MM.1S (cell line): ENCODE measurements around the gene ZNF292.

Experiments used
- DNase-seq: peaks from one replicate; pipeline ENCODE4 v3.0.0-alpha.2; 2015
- H2AFZ ChIP-seq: fragments of 300-600 bp; sonication (generic); 2 replicates; pipeline ENCODE4 v1.6.0; 2016; ENCODE audit warnings: antibody characterized with exemption, low read length
- H3F3A ChIP-seq: fragments of 300-600 bp; sonication (generic); 2 replicates; pipeline ENCODE4 v1.6.1; 2016; ENCODE audit warnings: mild to moderate bottlenecking, antibody characterized with exemption, low read length, moderate library complexity, mixed read lengths; ENCODE audit not compliant: insufficient read depth
- H3K27ac ChIP-seq: fragments of 300-600 bp; sonication (generic); 2 replicates; pipeline ENCODE4 v1.5.1; 2016; ENCODE audit warnings: mild to moderate bottlenecking, low read length
- H3K27me3 ChIP-seq: fragments of 300-600 bp; sonication (generic); replicated peaks from 2 replicates; pipeline ENCODE4 v1.6.0; 2016; ENCODE audit warnings: low read length; ENCODE audit not compliant: insufficient read depth
- H3K36me3 ChIP-seq: fragments of 300-600 bp; sonication (generic); replicated peaks from 2 replicates; pipeline ENCODE4 v1.6.1; 2016; ENCODE audit warnings: mild to moderate bottlenecking, low read length, mixed read lengths; ENCODE audit not compliant: insufficient read depth
- H3K4me1 ChIP-seq: fragments of 300-600 bp; sonication (generic); 2 replicates; pipeline ENCODE4 v1.6.1; 2016; ENCODE audit warnings: low read length, mixed read lengths
- H3K4me2 ChIP-seq: fragments of 300-600 bp; sonication (generic); 2 replicates; pipeline ENCODE4 v1.6.0; 2016; ENCODE audit warnings: low read depth, low read length
- H3K4me3 ChIP-seq: fragments of 300-600 bp; sonication (generic); 2 replicates; pipeline ENCODE4 v1.5.1; 2016; ENCODE audit warnings: low read length, mixed read lengths
- H3K79me2 ChIP-seq: fragments of 300-600 bp; sonication (generic); 2 replicates; pipeline ENCODE4 v1.6.1; 2016; ENCODE audit warnings: mixed run types, low read length, mixed read lengths
- H3K9ac ChIP-seq: fragments of 300-600 bp; sonication (generic); 2 replicates; pipeline ENCODE4 v1.6.1; 2016; ENCODE audit warnings: low read length, mixed read lengths
- H3K9me2 ChIP-seq: fragments of 300-600 bp; sonication (generic); replicated peaks from 2 replicates; pipeline ENCODE4 v1.6.1; 2016; ENCODE audit warnings: mild to moderate bottlenecking, low read length, mixed read lengths; ENCODE audit not compliant: insufficient read depth
- H3K9me3 ChIP-seq: fragments of 300-600 bp; sonication (generic); replicated peaks from 2 replicates; pipeline ENCODE4 v1.6.1; 2016; ENCODE audit warnings: mild to moderate bottlenecking, low read length, mixed read lengths; ENCODE audit not compliant: insufficient read depth
- H4K20me1 ChIP-seq: fragments of 300-600 bp; sonication (generic); 2 replicates; pipeline ENCODE4 v1.6.1; 2016; ENCODE audit warnings: mild to moderate bottlenecking, low read length, moderate library complexity, mixed read lengths; ENCODE audit not compliant: insufficient read depth
- EZH2 ChIP-seq: fragments of 300-600 bp; sonication (generic); optimal IDR thresholded peaks from 2 replicates; pipeline ENCODE3; 2017; ENCODE audit warnings: low read depth, mild to moderate bottlenecking, antibody characterized with exemption, low read length, mixed read lengths
- EZH2phosphoT487 ChIP-seq: fragments of 300-600 bp; sonication (generic); IDR thresholded peaks from 2 replicates; pipeline ENCODE4 v1.6.1; 2018; ENCODE audit warnings: antibody characterized with exemption, low read length
- TF ChIP-seq, protein P1 (sequence below): fragments of 300-600 bp; sonication (generic); IDR thresholded peaks from 2 replicates; pipeline ENCODE4 v1.5.1; 2016; ENCODE audit warnings: antibody characterized with exemption, low read length, mixed read lengths

ZNF292 gene

DNA sequence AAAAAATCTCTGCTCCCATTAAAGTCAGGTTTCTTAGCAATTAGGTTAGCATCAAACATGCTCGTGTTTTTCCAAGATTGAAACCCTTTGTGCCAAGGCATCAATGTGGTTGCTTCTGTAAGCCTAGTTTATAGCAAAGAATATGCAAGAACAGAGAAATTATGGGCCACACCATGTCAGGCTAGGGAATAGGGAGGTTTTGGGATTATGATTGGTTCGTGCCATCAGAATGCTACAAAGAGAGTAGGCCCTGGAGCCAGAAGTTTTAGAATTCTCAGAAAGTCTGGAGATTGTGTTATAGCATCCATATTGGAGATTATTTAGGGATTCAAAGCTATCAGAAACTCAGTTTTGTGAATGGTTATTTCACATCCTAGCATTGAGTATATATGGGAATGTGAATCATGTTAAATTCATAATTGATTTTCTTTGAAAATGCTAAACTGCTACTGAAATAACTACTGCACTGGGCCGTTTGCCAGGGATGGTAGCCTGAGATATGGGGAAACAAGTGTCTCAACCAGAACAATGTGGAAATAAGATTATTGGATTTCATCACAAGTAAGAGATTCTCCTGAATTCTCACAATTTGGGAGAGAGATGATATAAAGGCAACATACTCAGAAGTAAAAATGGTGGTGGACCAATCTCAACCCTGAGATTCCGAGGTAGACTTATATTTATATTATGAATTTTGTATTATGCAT lies 45.3 kb downstream of the ZNF292 start:
- TF ChIP-seq, protein P1, sequence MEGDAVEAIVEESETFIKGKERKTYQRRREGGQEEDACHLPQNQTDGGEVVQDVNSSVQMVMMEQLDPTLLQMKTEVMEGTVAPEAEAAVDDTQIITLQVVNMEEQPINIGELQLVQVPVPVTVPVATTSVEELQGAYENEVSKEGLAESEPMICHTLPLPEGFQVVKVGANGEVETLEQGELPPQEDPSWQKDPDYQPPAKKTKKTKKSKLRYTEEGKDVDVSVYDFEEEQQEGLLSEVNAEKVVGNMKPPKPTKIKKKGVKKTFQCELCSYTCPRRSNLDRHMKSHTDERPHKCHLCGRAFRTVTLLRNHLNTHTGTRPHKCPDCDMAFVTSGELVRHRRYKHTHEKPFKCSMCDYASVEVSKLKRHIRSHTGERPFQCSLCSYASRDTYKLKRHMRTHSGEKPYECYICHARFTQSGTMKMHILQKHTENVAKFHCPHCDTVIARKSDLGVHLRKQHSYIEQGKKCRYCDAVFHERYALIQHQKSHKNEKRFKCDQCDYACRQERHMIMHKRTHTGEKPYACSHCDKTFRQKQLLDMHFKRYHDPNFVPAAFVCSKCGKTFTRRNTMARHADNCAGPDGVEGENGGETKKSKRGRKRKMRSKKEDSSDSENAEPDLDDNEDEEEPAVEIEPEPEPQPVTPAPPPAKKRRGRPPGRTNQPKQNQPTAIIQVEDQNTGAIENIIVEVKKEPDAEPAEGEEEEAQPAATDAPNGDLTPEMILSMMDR = no peak
- no peak for TF ChIP-seq EZH2
- TF ChIP-seq EZH2phosphoT487 = no peak
- H3K9ac ChIP-seq = no peak overlapping the region
- no peak overlapping the region for H3K4me3 ChIP-seq
- no peak overlapping the region for H2AFZ ChIP-seq
- no peaks in the 10 kb centered on the region for H3K36me3 ChIP-seq
- peaks cover 93% of the 10 kb centered on the region for H3K79me2 ChIP-seq
- H3K27me3 ChIP-seq = no peaks in the 10 kb centered on the region
- H3K27ac ChIP-seq = no peak overlapping the region
- DNase-seq = no peak
- no peaks in the 10 kb centered on the region for H3K9me2 ChIP-seq
- H3K4me2 ChIP-seq = no peak overlapping the region
- peaks cover 13% of the 10 kb centered on the region for H4K20me1 ChIP-seq
- no peaks in the 10 kb centered on the region for H3K4me1 ChIP-seq
- no peaks in the 10 kb centered on the region for H3K9me3 ChIP-seq
- H3F3A ChIP-seq = no peaks in the 10 kb centered on the region

DNA sequence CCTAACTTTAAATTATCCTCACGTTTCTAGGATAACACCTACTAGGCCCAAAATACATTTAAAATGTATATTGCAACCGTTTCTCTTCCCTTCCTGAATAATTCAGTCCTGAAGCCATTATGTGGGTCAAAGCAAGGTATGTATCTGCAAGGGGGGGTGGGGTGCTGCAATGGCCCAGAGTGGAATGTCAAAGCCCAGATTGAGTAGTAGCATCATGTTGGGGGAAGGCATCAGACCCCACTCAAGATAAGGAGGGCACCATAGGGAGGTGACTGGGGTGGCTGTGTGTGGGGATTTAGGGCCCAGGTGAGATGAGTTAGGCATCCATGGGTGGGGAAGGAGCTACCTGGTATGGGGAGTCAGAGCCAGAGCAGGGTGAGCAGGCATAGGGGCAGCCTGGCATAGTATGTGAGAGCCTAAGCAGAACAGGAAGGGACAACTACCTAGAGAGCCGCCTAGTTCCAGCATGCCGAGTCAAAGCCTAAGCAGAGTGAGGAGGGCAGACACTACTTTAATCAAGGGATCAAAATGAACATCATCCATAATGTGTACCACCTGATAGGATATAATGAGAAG lies 48.2 kb downstream of the ZNF292 start:
- no peaks in the 10 kb centered on the region for H3K9me3 ChIP-seq
- no peak overlapping the region for H3K27ac ChIP-seq
- H3K4me1 ChIP-seq = no peaks in the 10 kb centered on the region
- H3F3A ChIP-seq = no peaks in the 10 kb centered on the region
- H3K4me2 ChIP-seq = no peak overlapping the region
- DNase-seq = no peak
- no peaks in the 10 kb centered on the region for H3K9me2 ChIP-seq
- no peak overlapping the region for H2AFZ ChIP-seq
- peaks cover 97% of the 10 kb centered on the region for H3K79me2 ChIP-seq
- no peak for TF ChIP-seq EZH2
- TF ChIP-seq, protein P1 = no peak
- no peak for TF ChIP-seq EZH2phosphoT487
- no peaks in the 10 kb centered on the region for H3K27me3 ChIP-seq
- no peak overlapping the region for H3K4me3 ChIP-seq
- peaks cover 21% of the 10 kb centered on the region for H4K20me1 ChIP-seq
- no peaks in the 10 kb centered on the region for H3K36me3 ChIP-seq
- H3K9ac ChIP-seq = no peak overlapping the region

DNA sequence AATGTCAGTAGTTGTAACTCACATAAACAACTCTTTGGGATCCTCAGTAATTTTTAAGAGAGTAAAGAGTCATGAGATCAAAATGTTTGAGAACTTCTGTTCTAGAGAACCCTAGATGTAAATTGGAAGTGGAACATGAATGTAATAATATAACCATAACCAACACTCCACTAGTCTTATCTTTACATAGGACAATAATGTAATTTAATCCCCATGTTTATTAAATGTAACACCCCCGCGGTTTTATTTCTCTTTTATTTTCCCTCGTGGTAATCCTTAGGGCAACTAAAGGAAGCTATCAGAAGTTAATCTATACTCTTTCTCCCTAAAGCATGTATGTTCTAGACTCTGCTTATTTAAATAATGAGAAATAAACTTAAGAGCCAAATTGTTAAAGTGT lies 54.4 kb downstream of the ZNF292 start:
- H3K4me1 ChIP-seq = no peaks in the 10 kb centered on the region
- H3K4me2 ChIP-seq = no peak overlapping the region
- H3K36me3 ChIP-seq = no peaks in the 10 kb centered on the region
- no peaks in the 10 kb centered on the region for H3K27me3 ChIP-seq
- no peak for TF ChIP-seq EZH2phosphoT487
- TF ChIP-seq EZH2 = no peak
- TF ChIP-seq, protein P1 = no peak
- peaks cover 97% of the 10 kb centered on the region for H3K79me2 ChIP-seq
- H3K4me3 ChIP-seq = no peak overlapping the region
- H2AFZ ChIP-seq = no peak overlapping the region
- no peak overlapping the region for H3K9ac ChIP-seq
- no peak overlapping the region for H3K27ac ChIP-seq
- DNase-seq = no peak
- H3F3A ChIP-seq = no peaks in the 10 kb centered on the region
- H4K20me1 ChIP-seq = peaks cover 22% of the 10 kb centered on the region
- no peaks in the 10 kb centered on the region for H3K9me3 ChIP-seq
- no peaks in the 10 kb centered on the region for H3K9me2 ChIP-seq
